ENCODE measurements around the gene LCN6. TPM values are rescaled to one million over a fixed set of nuclear protein-coding genes. Genes with fewer than 3 reads are reported as not detected.

Gene LCN6
- total and polyA plus RNA-seq, 2 of the 13 experiments (the other 11 are each of a cell fraction or from before 2014, with no cell fraction given) = not detected

DNA sequence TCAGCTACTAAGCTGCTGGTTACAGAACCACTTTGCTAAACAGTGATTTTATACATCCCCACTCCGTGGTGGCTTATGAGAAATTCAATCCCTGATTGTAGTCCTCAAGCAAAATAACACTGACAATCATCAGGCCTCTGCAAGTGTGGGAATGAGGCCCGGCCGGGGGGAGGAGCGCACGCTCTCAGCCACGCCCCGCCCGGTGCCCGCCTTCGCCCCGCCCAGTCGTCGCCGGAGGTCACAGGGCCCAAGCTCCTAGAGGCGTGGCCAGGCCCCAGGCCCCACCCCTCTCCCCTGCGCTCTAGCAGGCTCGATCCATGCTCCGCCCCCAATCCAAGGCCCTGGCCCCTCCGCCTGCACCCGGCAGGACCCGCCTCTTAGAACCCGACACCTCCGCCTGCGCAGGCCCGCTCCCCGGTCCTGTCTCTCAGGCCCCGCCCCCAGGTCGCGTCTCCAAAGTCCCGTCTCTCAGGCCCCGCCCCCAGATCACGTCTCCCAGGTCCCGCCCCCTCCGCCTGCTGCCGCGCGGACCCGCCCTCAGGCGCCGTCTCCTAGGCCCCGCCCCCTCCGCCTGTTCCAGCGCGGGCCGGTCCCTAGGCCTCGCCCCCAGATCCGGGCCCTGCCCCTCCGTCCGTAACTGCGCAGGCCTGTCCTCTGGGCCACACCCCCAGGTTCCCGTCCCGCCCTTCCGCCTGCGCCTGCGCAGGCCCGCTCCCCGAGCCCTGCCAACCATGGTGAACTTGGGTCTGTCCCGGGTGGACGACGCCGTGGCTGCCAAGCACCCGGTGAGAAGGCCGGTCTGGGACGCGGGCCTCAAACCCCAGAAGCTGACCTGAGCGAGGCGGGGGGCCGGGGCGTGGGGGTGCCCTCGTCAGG is 42.6 kb upstream of the LCN6 start, which contains the start of gene TMEM141:
Gene TMEM141, plus strand, starts transcription at position 705 of the 876 bp plus-strand sequence. Its CDS starts 27 bp downstream, at position 732.
- DNase-seq (ENCODE audit: low spot score) (peak; percentile 97), ATAC-seq (peak; percentile 84), FAIRE-seq (peak; percentile 39)
- 0 out of 5 replicates have a peak, but pooled peaks cover 0 to 12% of the 10 kb centered on the region in 2 experiments for H3K36me3 ChIP-seq (replicated peaks in 1 of 2; ENCODE audit: control insufficient read depth in 1 of 2, insufficient read depth in 2 of 2, low read length in 2 of 2)
- no peaks in the 10 kb centered on the region for H3K9me3 ChIP-seq (ENCODE audit: low read length)
- no peaks in the 10 kb centered on the region; a peak in 1 of 5 replicates for H3K27me3 ChIP-seq (ENCODE audit: control insufficient read depth in 1 of 2, insufficient read depth in 2 of 2, low read length in 2 of 2)
- H3K4me1 ChIP-seq (ENCODE audit: insufficient read depth, low read length) = peaks cover 82% of the 10 kb centered on the region
- peak within 1 kb of the TSS; percentile 78 to 98 (median 82) for H3K4me3 ChIP-seq (replicated peaks in 1 of 3; ENCODE audit: insufficient read depth in 1 of 3, low read depth in 2 of 3, low read length in 3 of 3)
- peaks cover 28% of the 10 kb centered on the region for H3K79me2 ChIP-seq (ENCODE audit: insufficient read depth, low read length)
- intact Hi-C loops (cut with micrococcal nuclease; ENCODE audit: unreplicated experiment) = no loop called here
- H3K27ac ChIP-seq (ENCODE audit: extremely low read length, insufficient read depth, low read length) = peak within 1 kb of the TSS; percentile 91
- in situ Hi-C loops (cut with HindIII; ENCODE audit: extremely low pct_ligation_motif_present, low pct_unique_long_range_greater_than_20kb) = no loop called here
- H2AFZ ChIP-seq (ENCODE audit: low read length) = no peak within 1 kb of the TSS
- WGBS (ENCODE audit: low lambda C conversion rate) = 3% methylated on average over 7 of the region's 70 CpGs
- CTCF ChIA-PET (ENCODE audit: low intra/inter-chr PET ratio, low total read pairs) = interaction anchor here (1.1 kb wide), 1 partner anchor 50 kb away, joined by 3 read pairs; no protein-coding TSS in a partner anchor
- no TSS peak for BruUV-seq (replicated peaks)
- H3K9ac ChIP-seq (ENCODE audit: insufficient read depth, low read depth, low read length) = peak within 1 kb of the TSS; percentile 91
- no peaks in the 10 kb centered on the region for H4K20me1 ChIP-seq (ENCODE audit: insufficient read depth, low read length)
- H3K4me2 ChIP-seq (ENCODE audit: low read depth, low read length) = peak within 1 kb of the TSS; percentile 96
- POLR2A ChIA-PET = interaction anchor here (0.7 to 1.6 kb wide), 8 partner anchors 9 to 280 kb away, joined by 3 to 22 read pairs (median 5); partner anchors contain the start of genes AJM1, RABL6 and SAPCD2
- TF ChIP-seq FOXJ3 (CRISPR knock-in tag; IDR thresholded peaks at IDR 0.05; ENCODE audit: borderline replicate concordance) (no peak), SRSF1 (optimal IDR thresholded peaks at IDR 0.05; ENCODE audit: low read depth, low read length) (no peak), ESRRA (CRISPR knock-in tag; IDR thresholded peaks at IDR 0.05; ENCODE audit: low read depth) (0 out of 2 replicates have a peak, but pooled peaks have one; percentile 35), SP1 (IDR thresholded peaks at IDR 0.05) (no peak), SP1 (CRISPR knock-in tag; IDR thresholded peaks at IDR 0.05) (peak; percentile 83), BRD4 (CRISPR knock-in tag; IDR thresholded peaks at IDR 0.05) (peak; percentile 72; the same call in 1 of the 2 replicates), NONO (IDR thresholded peaks at IDR 0.05) (no peak), NONO (CRISPR knock-in tag; conservative IDR thresholded peaks at IDR 0.05) (peak; percentile 58), ZNF264 (CRISPR knock-in tag; IDR thresholded peaks at IDR 0.05) (peak; percentile 81; the same call in 1 of the 2 replicates), MED13 (CRISPR knock-in tag; IDR thresholded peaks at IDR 0.05) (peak; percentile 34; the same call in 1 of the 2 replicates), YY1 (IDR thresholded peaks at IDR 0.05; ENCODE audit: insufficient read depth, insufficient replicate concordance, low read depth, low read length) (peak; percentile 86), NKX3-1 (CRISPR knock-in tag; IDR thresholded peaks at IDR 0.05) (peak; percentile 52; the same call in 1 of the 2 replicates), RBFOX2 (IDR thresholded peaks at IDR 0.05; ENCODE audit: low read depth, low read length) (peak; percentile 97), STAT5B (CRISPR knock-in tag; IDR thresholded peaks at IDR 0.05) (0 out of 2 replicates have a peak, but pooled peaks have one; percentile 70)
- TF ChIP-seq, protein P1, sequence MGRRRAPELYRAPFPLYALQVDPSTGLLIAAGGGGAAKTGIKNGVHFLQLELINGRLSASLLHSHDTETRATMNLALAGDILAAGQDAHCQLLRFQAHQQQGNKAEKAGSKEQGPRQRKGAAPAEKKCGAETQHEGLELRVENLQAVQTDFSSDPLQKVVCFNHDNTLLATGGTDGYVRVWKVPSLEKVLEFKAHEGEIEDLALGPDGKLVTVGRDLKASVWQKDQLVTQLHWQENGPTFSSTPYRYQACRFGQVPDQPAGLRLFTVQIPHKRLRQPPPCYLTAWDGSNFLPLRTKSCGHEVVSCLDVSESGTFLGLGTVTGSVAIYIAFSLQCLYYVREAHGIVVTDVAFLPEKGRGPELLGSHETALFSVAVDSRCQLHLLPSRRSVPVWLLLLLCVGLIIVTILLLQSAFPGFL (CRISPR knock-in tag; IDR thresholded peaks at IDR 0.05) = no peak
- TF ChIP-seq, protein P2, sequence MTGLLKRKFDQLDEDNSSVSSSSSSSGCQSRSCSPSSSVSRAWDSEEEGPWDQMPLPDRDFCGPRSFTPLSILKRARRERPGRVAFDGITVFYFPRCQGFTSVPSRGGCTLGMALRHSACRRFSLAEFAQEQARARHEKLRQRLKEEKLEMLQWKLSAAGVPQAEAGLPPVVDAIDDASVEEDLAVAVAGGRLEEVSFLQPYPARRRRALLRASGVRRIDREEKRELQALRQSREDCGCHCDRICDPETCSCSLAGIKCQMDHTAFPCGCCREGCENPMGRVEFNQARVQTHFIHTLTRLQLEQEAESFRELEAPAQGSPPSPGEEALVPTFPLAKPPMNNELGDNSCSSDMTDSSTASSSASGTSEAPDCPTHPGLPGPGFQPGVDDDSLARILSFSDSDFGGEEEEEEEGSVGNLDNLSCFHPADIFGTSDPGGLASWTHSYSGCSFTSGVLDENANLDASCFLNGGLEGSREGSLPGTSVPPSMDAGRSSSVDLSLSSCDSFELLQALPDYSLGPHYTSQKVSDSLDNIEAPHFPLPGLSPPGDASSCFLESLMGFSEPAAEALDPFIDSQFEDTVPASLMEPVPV (CRISPR knock-in tag; IDR thresholded peaks at IDR 0.05) = peak; percentile 73; the same call in 1 of the 2 replicates
- TF ChIP-seq, protein P3, sequence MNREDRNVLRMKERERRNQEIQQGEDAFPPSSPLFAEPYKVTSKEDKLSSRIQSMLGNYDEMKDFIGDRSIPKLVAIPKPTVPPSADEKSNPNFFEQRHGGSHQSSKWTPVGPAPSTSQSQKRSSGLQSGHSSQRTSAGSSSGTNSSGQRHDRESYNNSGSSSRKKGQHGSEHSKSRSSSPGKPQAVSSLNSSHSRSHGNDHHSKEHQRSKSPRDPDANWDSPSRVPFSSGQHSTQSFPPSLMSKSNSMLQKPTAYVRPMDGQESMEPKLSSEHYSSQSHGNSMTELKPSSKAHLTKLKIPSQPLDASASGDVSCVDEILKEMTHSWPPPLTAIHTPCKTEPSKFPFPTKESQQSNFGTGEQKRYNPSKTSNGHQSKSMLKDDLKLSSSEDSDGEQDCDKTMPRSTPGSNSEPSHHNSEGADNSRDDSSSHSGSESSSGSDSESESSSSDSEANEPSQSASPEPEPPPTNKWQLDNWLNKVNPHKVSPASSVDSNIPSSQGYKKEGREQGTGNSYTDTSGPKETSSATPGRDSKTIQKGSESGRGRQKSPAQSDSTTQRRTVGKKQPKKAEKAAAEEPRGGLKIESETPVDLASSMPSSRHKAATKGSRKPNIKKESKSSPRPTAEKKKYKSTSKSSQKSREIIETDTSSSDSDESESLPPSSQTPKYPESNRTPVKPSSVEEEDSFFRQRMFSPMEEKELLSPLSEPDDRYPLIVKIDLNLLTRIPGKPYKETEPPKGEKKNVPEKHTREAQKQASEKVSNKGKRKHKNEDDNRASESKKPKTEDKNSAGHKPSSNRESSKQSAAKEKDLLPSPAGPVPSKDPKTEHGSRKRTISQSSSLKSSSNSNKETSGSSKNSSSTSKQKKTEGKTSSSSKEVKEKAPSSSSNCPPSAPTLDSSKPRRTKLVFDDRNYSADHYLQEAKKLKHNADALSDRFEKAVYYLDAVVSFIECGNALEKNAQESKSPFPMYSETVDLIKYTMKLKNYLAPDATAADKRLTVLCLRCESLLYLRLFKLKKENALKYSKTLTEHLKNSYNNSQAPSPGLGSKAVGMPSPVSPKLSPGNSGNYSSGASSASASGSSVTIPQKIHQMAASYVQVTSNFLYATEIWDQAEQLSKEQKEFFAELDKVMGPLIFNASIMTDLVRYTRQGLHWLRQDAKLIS (CRISPR knock-in tag; IDR thresholded peaks at IDR 0.05) = peak; percentile 66; the same call in 1 of the 2 replicates
